CD4-positive, alpha-beta T cell (primary cell): ENCODE measurements around the gene MYL10. TPM values are rescaled to one million over a fixed set of nuclear protein-coding genes. Genes with fewer than 3 reads are reported as not detected.
"Not testable (repeated sequence)": the region's sequence is repeated elsewhere in the genome, so short reads cannot be mapped to it uniquely, and the experiment has no call there.

ENCODE experiments used
- ATAC-seq: fragments of 200-7000 bp; cut with Tn5 transposase; one replicate; pipeline ENCODE4 v1.10.0; 2022; ENCODE audit warnings: mild to moderate bottlenecking; ENCODE audit not compliant: poor library complexity
- CTCF ChIA-PET: fragments of 350-600 bp; sonication (Branson Sonifier 250); formaldehyde crosslinking; loops from one replicate; lab custom pipeline; 2021; ENCODE audit warnings: antibody characterized with exemption, inconsistent platforms; lab: Charles Lee
- POLR2A ChIA-PET: fragments of 350-600 bp; sonication (Branson Sonifier 250); formaldehyde crosslinking; loops from one replicate; lab custom pipeline; 2021; ENCODE audit warnings: antibody characterized with exemption, inconsistent platforms; lab: Charles Lee
- DNase-seq, 14 experiments: peaks; one replicate each; pipeline ENCODE4 v3.0.0-alpha.2; 2013 to 2020; ENCODE audit warnings: mixed read lengths in 2 of 14
- H3K27ac ChIP-seq, 2 donors: one replicate each; pipeline versions ENCODE4 v1.5.1 to v1.7.0; 2013; ENCODE audit warnings: low read length in 2 of 2, low read depth in 1 of 2, mild to moderate bottlenecking in 1 of 2
- H3K27me3 ChIP-seq, 2 experiments: 1 replicate in 1 of 2; 2 replicates in 1 of 2; pipeline versions ENCODE4 v1.6.1 to v1.7.0; 2013; ENCODE audit warnings: low read length in 2 of 2, control low read depth in 1 of 2, mild to moderate bottlenecking in 1 of 2, moderate library complexity in 1 of 2; ENCODE audit not compliant: insufficient read depth in 2 of 2, control insufficient read depth in 1 of 2
- H3K36me3 ChIP-seq: one replicate; pipeline ENCODE4 v1.6.1; 2013; ENCODE audit warnings: low read length, control low read depth; ENCODE audit not compliant: insufficient read depth
- H3K4me1 ChIP-seq: one replicate; pipeline ENCODE4 v1.6.1; 2013; ENCODE audit warnings: low read length, control low read depth; ENCODE audit not compliant: insufficient read depth
- H3K4me3 ChIP-seq: one replicate; pipeline ENCODE4 v1.5.1; 2013; ENCODE audit warnings: mild to moderate bottlenecking, low read length, moderate library complexity
- H3K9me3 ChIP-seq, 2 experiments: 1 replicate in 1 of 2; 2 replicates in 1 of 2; pipeline versions ENCODE4 v1.6.1 to v1.7.0; 2013; ENCODE audit warnings: low read length in 2 of 2, mild to moderate bottlenecking in 2 of 2, control low read depth in 1 of 2, moderate library complexity in 1 of 2; ENCODE audit not compliant: control insufficient read depth in 1 of 2, insufficient read depth in 1 of 2
- H3K27ac Mint-ChIP-seq: one replicate; pipeline ENCODE4 v1.8.0; 2020; ENCODE audit warnings: mixed read lengths
- H3K27me3 Mint-ChIP-seq: one replicate; pipeline ENCODE4 v1.8.0; 2021; ENCODE audit warnings: mixed read lengths
- H3K36me3 Mint-ChIP-seq: one replicate; pipeline ENCODE4 v1.8.0; 2021; ENCODE audit warnings: low read depth, mixed read lengths
- H3K4me1 Mint-ChIP-seq: one replicate; pipeline ENCODE4 v1.8.0; 2021; ENCODE audit warnings: low read depth, mixed read lengths
- H3K4me3 Mint-ChIP-seq: one replicate; pipeline ENCODE4 v1.8.0; 2020; ENCODE audit warnings: mild to moderate bottlenecking, mixed read lengths
- H3K9me3 Mint-ChIP-seq: one replicate; pipeline ENCODE4 v1.8.0; 2020; ENCODE audit warnings: mixed read lengths
- intact Hi-C, 2 experiments: fragments of 100-400 bp; cut with DNase I in 1 of 2; cut with micrococcal nuclease in 1 of 2; formaldehyde crosslinking; loops; one replicate each; pipeline versions ENCODE4 v1.15.1 to v1.9.0; 2023 to 2025; cut with DNase I, micrococcal nuclease
- total RNA-seq, 174 experiments: library from RNA in 2 of 174; stranded (reverse) in 2 of 174; gene quantifications; one replicate each; pipeline ENCODE4 v1.2.3 and lab custom pipeline; 2021 to 2026
- TF ChIP-seq, protein P1 (sequence below): fragments of 200-600 bp; IDR thresholded peaks from one replicate; pipeline ENCODE4 v1.8.0; 2022; ENCODE audit warnings: antibody characterized with exemption, mild to moderate bottlenecking

MYL10 gene
- total RNA-seq, 2 experiments from 2014 or later = not detected

DNA sequence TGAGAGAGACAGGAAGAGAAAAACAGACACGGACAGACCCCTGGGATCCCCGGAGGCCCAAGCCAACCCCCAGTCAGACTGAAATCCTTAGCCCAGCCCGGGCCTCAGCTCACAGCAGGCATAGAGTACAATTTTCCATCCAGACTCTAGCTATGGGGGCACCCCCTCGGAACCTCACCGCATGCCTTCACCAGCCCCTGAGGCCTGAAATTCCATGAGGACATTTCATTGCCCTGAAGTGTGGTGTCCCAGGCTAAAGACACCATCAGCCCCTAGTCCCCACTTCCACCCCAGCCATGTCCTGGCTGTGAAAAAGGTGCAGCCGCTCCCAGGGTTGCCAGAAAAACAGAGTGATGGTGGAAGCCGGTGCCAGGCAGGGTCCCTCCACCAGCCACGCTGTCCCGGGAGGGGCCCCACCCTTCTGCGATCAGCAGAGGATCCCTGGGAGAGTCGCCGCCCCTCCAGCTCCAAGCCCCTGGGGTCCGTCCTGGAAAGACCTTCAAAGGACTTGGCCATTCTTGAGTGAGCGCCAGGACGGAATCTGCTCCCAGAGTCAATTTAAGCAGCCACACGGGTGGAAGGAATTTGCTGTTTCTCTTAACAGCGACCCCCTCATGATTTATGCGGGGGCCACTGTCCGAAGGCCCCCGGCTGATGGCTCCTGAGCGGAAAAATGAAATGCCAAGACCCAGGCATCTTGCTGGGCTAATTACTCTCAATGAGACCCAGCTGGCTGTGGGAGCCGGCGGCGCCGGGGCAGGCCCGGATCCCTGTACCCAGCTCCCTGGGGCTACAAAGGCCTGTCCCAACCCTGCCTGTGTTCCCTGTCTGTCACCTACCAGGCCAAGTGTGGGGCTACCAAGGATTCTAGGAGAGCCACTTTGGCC is 23.2 kb downstream of the MYL10 start:
- Histone ChIP-seq H3K4me1 (peaks cover 5% of the 10 kb centered on the region), H3K9me3 (no peaks in the 10 kb centered on the region), H3K27ac (no peak overlapping the region), H3K36me3 (no peaks in the 10 kb centered on the region), H3K27me3 (no peaks in the 10 kb centered on the region), H3K4me3 (no peak overlapping the region)
- ATAC-seq (no peak), DNase-seq (no peak)
- Mint-ChIP-seq H3K9me3 (no peaks in the 10 kb centered on the region), H3K27ac (no peak overlapping the region), H3K4me3 (no peak overlapping the region), H3K36me3 (no peaks in the 10 kb centered on the region), H3K27me3 (peaks cover 4% of the 10 kb centered on the region), H3K4me1 (no peaks in the 10 kb centered on the region)
- TF ChIP-seq, protein P1, sequence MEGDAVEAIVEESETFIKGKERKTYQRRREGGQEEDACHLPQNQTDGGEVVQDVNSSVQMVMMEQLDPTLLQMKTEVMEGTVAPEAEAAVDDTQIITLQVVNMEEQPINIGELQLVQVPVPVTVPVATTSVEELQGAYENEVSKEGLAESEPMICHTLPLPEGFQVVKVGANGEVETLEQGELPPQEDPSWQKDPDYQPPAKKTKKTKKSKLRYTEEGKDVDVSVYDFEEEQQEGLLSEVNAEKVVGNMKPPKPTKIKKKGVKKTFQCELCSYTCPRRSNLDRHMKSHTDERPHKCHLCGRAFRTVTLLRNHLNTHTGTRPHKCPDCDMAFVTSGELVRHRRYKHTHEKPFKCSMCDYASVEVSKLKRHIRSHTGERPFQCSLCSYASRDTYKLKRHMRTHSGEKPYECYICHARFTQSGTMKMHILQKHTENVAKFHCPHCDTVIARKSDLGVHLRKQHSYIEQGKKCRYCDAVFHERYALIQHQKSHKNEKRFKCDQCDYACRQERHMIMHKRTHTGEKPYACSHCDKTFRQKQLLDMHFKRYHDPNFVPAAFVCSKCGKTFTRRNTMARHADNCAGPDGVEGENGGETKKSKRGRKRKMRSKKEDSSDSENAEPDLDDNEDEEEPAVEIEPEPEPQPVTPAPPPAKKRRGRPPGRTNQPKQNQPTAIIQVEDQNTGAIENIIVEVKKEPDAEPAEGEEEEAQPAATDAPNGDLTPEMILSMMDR = no peak
- CTCF ChIA-PET = no interaction called here
- intact Hi-C loops = no loop called here
- POLR2A ChIA-PET = interaction anchor here (0.6 kb wide), 1 partner anchor 644 kb away, joined by 3 read pairs; no protein-coding TSS in a partner anchor

DNA sequence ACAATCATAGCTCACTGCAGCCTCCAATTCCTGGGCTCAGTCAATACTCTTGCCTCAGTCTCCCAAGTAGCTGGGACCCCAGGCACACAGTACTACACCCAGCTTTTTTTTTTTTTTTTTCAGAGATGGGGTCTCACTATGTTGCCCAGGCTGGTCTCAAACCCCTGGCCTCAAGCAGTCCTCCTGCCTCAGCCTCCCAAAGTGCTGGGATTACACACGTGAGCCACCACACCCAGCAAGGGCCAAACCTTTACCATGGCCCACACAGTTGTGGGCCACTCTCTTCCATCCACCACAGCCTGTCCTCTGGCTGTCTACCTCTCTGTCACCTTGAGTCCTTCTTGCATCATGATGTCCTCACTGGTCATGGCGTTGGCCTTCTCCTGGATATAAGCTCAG is 24.2 kb downstream of the MYL10 start:
- H3K36me3 Mint-ChIP-seq, POLR2A ChIA-PET, intact Hi-C loops, H3K27ac Mint-ChIP-seq, H3K36me3 ChIP-seq, H3K27me3 Mint-ChIP-seq, H3K27ac ChIP-seq, H3K4me3 Mint-ChIP-seq, ATAC-seq, H3K9me3 ChIP-seq, H3K4me1 ChIP-seq, DNase-seq, H3K4me1 Mint-ChIP-seq, H3K9me3 Mint-ChIP-seq, CTCF ChIA-PET, H3K27me3 ChIP-seq, H3K4me3 ChIP-seq: not testable (repeated sequence)

DNA sequence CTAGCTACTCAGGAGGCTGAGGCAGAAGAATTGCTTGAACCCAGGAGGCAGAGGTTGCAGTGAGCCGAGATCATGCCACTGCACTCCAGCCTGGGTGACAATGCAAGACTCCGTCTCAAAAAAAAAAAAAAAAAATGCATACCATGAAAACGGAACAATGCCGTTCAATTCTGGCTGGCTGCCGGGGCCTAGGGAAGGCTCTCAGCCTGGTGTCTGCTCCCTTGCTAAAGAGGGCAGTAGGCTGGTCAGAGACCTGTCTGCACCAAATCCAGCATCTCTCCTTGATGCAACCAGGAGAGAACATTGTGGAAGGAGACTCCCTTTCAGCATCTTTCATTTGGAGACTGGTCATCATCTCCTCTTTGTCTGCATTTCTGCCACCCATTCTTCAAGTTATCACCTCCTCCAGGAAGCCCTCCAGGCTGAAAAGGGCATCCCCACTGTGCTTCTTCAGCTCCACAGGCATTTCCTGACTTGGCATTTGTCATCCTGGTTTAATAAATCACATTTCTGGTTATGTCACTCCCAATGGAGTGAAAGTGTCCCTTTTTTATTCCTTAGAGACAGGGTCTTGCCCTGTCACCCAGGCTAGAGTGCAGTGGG is 24.7 kb downstream of the MYL10 start:
- Mint-ChIP-seq H3K27ac (no peak overlapping the region), H3K36me3 (no peaks in the 10 kb centered on the region), H3K4me1 (no peaks in the 10 kb centered on the region), H3K9me3 (no peaks in the 10 kb centered on the region), H3K27me3 (peaks cover 4% of the 10 kb centered on the region), H3K4me3 (no peak overlapping the region)
- TF ChIP-seq, protein P1 = no peak
- ChIA-PET CTCF (no interaction called here), POLR2A (no interaction called here)
- ATAC-seq = no peak
- H3K4me3 ChIP-seq = no peak overlapping the region
- no peak for DNase-seq
- H3K27me3 ChIP-seq = no peaks in the 10 kb centered on the region
- H3K36me3 ChIP-seq = no peaks in the 10 kb centered on the region
- no peaks in the 10 kb centered on the region for H3K9me3 ChIP-seq
- H3K4me1 ChIP-seq = peaks cover 5% of the 10 kb centered on the region
- intact Hi-C loops = no loop called here
- H3K27ac ChIP-seq = no peak overlapping the region
